NCI-H226 (cell line): ENCODE results near the gene NBPF6.
"Not testable (repeated sequence)": the region's sequence is repeated elsewhere in the genome, so short reads cannot be mapped to it uniquely, and the experiment has no call there.

Source experiments
- DNase-seq: peaks from one replicate; pipeline ENCODE4 v3.0.0-alpha.2; 2015

The NBPF6 gene, protein sequence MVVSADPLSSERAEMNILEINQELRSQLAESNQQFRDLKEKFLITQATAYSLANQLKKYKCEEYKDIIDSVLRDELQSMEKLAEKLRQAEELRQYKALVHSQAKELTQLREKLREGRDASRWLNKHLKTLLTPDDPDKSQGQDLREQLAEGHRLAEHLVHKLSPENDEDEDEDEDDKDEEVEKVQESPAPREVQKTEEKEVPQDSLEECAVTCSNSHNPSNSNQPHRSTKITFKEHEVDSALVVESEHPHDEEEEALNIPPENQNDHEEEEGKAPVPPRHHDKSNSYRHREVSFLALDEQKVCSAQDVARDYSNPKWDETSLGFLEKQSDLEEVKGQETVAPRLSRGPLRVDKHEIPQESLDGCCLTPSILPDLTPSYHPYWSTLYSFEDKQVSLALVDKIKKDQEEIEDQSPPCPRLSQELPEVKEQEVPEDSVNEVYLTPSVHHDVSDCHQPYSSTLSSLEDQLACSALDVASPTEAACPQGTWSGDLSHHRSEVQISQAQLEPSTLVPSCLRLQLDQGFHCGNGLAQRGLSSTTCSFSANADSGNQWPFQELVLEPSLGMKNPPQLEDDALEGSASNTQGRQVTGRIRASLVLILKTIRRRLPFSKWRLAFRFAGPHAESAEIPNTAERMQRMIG

DNA sequence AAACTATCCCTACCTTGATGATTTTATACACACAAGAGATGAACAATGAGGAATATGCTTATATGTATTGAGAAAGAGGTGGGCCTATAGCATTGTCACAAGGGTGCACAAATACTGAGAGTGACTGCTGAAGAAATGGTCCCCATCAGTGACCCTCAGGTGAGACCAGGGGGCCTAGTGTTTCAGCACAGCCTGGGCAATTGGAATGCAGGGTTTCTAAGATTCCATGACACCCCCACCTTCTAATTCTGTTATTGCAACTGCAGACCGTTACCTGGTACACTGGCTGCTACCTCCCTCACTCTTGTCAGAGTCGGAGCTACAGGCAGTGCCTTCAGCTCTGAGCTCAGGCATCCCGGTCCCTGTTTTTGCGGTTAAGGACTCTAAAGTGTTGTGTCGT lies at the start of gene NBPF6:
Gene NBPF6, plus strand, starts transcription at position 301 of the 400 bp plus-strand sequence. CDS start 259 bp downstream, outside the sequence.
- not testable (repeated sequence) for DNase-seq

DNA sequence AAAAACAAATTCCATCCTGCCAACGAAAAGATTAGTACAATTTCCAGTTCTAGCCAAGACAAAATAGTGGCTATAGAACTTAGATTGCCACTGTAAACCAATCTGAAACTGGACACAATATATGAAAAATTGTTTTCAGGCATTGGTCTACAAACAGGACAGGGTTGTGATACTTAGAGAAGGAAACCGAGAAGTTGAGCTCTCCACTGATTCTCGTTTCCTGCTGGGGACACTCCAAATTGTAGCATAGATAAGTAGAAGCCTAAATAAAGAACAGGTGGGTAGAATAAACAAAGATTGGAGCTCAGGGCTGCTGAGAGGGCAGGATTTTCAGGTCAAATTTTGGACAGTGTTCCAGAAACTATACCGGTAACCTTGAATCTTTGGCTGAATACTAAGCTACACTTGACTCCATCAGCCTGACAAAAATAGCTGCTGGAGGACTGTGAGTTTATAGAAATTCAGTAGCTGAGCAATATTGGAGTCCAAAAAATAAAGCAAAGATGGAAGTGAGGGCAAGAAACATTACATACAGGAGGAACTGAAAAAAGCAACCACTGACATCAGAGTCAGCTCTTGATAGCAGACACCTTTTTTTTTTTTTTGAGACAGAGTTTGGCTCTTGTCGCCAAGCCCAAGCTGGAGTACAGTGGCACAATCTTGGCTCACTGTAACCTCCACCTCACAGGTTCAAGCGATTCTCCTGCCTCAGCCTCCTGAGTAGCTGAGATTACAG lies 38.9 kb upstream of the NBPF6 start:
- DNase-seq = not testable (repeated sequence)

- not testable (repeated sequence) for DNase-seq
Measured at GRCh38 chr1:108420129-108420528, 30.0 kb upstream of the NBPF6 start.

GRCh38 chr1:108421061-108421916 lies 28.9 kb upstream of the NBPF6 start:
- not testable (repeated sequence) for DNase-seq

DNA sequence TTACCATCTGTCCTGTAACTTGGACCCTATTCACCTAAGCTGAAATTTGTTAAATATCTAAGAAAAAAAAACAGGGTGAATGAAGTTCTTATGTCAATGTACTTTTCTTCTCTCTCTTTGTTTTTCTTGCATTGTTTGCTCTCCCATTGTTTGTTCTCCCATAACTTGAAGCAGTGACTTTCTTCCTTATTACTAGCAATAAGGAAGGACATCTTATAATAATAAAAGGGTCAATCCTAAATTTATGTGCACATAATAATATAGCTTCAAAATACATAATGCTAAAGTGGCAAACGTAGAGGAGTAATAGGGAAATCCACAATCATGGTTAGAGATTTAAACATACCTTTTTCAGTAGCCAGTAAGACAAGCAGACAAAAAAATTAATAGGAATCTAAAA lies 23.3 kb upstream of the NBPF6 start:
- not testable (repeated sequence) for DNase-seq

- not testable (repeated sequence) for DNase-seq
Measured at GRCh38 chr1:108432002-108432401, 18.1 kb upstream of the NBPF6 start.

DNA sequence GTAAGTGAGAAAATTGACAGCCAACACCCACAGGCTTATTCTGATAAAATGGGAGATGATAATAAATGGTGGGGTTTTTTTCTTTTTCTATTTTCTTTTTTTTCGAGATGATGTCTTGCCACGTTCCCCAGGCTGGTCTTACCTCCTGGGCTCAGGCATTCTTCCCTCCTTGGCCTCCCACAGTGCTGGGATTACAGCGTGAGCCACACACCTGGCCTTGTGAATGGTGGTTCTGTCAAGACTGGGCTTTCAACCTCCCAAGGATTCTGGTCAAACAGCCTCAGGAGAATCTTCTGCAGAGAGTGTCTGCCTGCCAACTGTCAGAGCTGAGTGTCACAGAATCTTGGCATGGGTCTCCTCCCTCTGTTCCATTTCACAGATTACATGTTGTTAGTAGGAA lies 16.7 kb upstream of the NBPF6 start:
- DNase-seq = not testable (repeated sequence)

DNA sequence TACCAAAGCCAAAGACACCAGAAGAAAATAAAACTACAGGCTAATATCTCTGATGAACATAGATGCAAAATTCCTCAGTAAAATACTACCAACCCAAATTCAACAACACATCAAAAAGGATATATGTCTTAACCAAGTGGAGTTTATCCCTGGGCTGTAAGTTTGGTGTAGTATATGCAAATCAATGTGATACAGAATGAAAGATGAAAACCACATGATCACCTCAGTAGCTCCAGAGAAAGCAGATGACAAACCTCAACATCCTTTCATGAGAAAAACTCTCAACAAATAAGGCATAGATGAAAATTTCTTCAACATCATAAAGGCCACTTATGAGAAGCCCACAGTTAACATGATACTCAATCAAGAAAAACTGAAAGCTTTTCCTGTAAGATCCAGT lies 11.6 kb upstream of the NBPF6 start:
- DNase-seq = not testable (repeated sequence)

DNA sequence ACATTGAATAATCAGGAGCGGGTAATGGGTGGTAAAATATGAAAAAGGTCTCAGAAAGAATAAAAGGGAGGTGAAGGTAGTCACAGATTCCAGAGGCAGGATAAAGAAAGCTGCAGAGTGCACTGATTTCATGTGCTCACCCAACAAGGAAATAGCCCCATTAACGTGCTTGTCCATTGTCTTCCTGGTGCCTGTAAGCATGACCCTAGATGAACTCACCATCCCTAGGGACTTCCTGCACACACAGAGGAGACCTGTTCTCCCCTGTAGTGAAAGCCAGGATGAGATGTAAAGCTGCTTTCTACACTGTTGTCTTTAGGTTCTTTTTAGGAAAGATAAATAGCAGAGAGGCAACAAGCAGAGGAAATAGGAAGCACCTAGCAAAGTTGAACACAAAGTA lies 4.4 kb downstream of the NBPF6 start:
- not testable (repeated sequence) for DNase-seq

GRCh38 chr1:108458661-108459060 lies 8.5 kb downstream of the NBPF6 start:
- not testable (repeated sequence) for DNase-seq

DNA sequence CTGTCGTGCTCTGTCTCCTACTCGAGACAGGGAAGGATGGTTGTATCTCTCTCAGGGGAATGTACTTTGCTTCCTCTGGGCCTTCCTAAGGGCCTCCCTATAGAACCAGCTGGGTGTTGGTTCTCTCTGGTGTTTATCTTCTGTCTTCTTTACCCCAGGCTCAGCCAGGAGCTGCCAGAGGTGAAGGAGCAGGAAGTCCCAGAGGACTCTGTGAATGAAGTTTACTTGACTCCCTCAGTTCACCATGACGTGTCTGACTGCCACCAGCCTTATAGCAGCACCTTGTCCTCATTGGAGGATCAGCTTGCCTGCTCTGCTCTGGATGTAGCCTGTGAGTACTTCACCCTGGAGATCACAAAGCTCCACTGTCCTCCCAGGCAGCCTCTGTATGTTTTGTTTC lies 11.6 kb downstream of the NBPF6 start:
- DNase-seq = not testable (repeated sequence)

DNA sequence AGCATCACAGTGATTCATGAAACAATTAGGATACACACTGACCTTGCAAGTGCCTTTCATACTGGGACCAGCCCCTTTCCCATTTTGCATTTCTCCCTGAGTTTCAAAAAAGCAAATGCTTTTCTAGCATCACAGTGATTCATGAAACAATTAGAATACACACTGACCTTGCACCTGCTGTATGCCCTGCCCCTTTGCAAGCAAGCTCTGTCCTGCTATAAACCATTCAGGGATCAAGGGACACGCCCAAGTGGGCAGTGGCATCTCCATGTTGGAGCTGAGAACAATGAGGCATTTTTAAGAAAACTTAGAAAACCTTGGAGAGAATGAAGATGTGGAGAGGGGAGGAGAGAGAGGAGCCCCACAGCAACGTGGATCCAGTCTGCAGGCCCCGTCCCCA lies 13.8 kb downstream of the NBPF6 start:
- DNase-seq = not testable (repeated sequence)

GRCh38 chr1:108466166-108466565 lies 16.0 kb downstream of the NBPF6 start:
- not testable (repeated sequence) for DNase-seq

DNA sequence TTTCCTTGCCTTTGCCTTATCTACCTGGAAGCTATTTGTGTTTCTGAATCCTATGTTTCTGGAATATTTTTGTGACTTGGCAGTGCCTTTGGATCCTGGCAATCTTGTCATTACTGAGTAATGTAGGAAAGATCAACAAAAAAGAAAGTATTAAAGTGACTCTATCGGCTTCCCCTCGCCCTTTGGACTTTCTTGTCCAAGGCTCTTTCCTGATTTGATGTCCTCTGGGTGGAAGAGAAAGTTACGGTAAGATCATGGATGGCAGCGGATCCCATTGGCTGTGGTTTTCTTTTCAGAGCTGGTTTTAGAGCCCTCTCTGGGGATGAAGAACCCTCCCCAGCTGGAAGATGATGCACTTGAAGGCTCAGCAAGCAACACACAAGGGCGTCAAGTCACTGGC lies 17.0 kb downstream of the NBPF6 start:
- DNase-seq = not testable (repeated sequence)

DNA sequence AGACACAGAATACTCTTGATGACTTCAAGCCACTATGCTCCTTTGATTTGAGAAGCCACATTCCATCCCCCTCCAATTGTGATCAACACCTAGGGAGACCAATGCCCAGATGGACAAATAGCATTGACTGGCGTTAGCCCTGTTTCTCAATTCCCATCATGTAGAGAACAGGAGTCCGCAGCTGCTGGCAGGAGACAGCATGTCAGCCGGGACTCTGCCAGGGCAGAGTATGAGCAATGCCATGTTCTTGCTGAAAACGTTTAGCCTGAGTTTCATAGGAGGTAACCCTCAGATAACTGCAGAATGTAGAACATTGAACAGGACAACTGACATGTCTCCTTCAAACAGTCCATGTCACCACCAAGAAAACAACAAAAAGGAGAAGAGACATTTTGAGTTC lies 20.6 kb downstream of the NBPF6 start:
- DNase-seq = not testable (repeated sequence)

DNA sequence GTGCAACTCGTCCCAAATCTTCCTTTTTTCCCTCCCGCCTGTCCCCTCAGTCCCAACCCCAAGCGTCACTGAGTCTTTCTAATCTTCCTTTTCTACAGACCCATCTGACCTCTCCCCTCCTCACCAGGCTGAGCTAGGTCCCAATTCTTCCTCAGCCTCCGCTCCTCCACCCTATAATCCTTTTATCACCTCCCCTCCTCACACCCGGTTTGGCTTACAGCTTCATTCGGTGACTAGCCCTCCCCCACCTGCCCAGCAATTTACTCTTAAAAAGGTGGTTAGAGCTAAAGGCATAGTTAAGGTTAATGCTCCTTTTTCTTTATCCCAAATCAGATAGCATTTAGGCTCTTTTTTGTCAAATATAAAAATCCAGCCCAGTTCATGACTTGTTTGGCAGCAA lies 24.4 kb downstream of the NBPF6 start:
- not testable (repeated sequence) for DNase-seq

- DNase-seq = no peak
Measured at GRCh38 chr1:108478429-108479015, 28.4 kb downstream of the NBPF6 start.

DNA sequence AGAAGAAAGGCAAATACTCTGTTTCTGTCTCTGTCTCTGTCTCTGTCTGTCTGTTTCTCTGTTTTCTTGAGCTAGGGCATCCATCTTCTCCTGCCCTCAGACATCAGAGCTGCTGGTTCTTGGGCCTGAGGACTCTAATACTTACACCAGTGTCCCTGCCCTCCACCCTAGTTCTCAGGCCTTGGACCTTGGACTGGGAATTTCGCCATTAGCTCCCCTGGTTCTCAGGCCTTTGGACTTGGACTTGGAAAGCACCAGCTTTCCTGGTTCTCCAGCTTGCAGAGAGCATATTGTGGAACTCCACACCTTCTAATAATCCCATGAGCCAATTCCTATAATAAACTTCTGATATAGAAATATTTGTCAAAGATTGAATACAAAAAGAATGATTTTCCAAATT lies 32.6 kb downstream of the NBPF6 start:
- DNase-seq = no peak

DNA sequence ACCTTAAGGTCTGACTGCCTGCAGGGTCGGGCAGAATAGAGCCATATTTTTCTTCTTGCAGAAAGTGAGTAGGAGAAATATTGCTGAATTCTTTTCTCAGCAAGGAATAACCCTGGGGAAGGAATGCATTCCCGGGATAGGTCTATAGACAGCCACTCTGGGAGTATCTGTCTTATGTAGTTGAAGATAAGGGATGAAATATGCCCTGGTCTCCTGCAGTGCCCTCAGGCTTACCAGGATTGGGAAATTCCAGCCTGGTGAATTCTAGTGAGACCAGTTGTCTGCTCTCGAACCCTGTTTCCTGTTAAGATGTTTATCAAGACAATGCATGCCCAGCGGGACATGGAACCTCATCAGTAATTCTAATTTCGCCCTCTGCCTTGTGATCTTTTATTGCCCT lies 35.8 kb downstream of the NBPF6 start:
- not testable (repeated sequence) for DNase-seq

GRCh38 chr1:108486707-108487106 lies 36.6 kb downstream of the NBPF6 start:
- DNase-seq = not testable (repeated sequence)

GRCh38 chr1:108495008-108495407 lies 44.9 kb downstream of the NBPF6 start:
- not testable (repeated sequence) for DNase-seq

DNA sequence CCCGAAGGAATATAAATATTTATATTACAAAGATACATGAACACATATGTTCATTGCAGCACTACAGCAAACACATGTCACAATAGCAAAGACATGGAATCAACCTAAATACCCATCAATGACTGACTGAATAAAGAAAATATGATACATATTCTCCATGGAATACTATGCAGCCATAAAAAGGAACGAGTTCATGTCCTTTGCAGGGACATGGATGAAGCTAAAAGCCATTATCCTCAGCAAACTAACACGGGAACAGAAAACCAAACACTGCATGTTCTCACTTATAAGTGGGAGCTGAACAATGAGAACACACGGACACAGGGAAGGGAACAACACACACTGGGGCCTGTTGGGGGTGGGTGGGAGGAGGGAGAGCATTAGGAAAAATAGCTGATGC lies 46.7 kb downstream of the NBPF6 start:
- DNase-seq = not testable (repeated sequence)
